DND-41 (cell line): ENCODE results near the gene CALHM5.

ENCODE experiments used
- CTCF ChIP-seq: IDR thresholded peaks from 2 replicates; pipeline ENCODE4 v1.5.1; 2012; ENCODE audit warnings: borderline replicate concordance, low read length, moderate library complexity, mild to moderate bottlenecking; ENCODE audit not compliant: poor library complexity, severe bottlenecking; ENCODE audit errors: extremely low read depth
- EZH2 ChIP-seq: IDR thresholded peaks from 3 replicates; pipeline ENCODE4 v1.6.1; 2012; ENCODE audit warnings: borderline replicate concordance, low read depth, mild to moderate bottlenecking, moderate library complexity, low read length, inconsistent platforms; ENCODE audit not compliant: severe bottlenecking

- TF ChIP-seq CTCF = no peak
- no peak for TF ChIP-seq EZH2
Observed at GRCh38 chr6:116553451-116553850, 42.0 kb downstream of the CALHM5 start, which contains the start of gene CALHM4.
